Endothelial cell of umbilical vein (primary cell): ENCODE data around the gene JAZF1. TPM values are rescaled to one million over a fixed set of nuclear protein-coding genes. Genes with fewer than 3 reads are reported as not detected.

Experiments
- BruUV-seq: library from RNA; stranded (reverse); fragments of 400-500 nt; replicated peaks from 2 replicates; lab custom pipeline; 2021; lab: Mats Ljungman, UMichigan
- CTCF ChIA-PET: fragments of 300-600, 350-600 bp; sonication (Branson Sonifier 250); formaldehyde crosslinking; loops from one replicate; lab custom pipeline; 2021; ENCODE audit warnings: antibody characterized with exemption, inconsistent platforms; lab: Charles Lee
- POLR2A ChIA-PET: fragments of 300-600, 350-600 bp; sonication (Branson Sonifier 250); formaldehyde crosslinking; loops from one replicate; lab custom pipeline; 2021; ENCODE audit warnings: antibody characterized with exemption, inconsistent platforms; lab: Charles Lee
- DNase-seq: peaks from one replicate; pipeline ENCODE4 v3.0.0-alpha.2; 2011; ENCODE audit warnings: low read depth, low spot score
- FAIRE-seq: peaks from 2 replicates; lab custom pipeline; 2011; peaks lifted over from hg19 to GRCh38; lab: Jason Lieb, UNC
- H2AFZ ChIP-seq: 2 replicates; pipeline ENCODE4 v1.6.0; 2012; ENCODE audit warnings: low read depth, low read length, control low read depth, inconsistent platforms
- H3K27ac ChIP-seq: 2 replicates; pipeline ENCODE4 v1.5.1; 2011; ENCODE audit warnings: low read depth, mild to moderate bottlenecking, control low read depth, low read length, moderate library complexity; ENCODE audit not compliant: insufficient read depth
- H3K27me3 ChIP-seq, 2 experiments: 2 replicates each; pipeline versions ENCODE4 v1.6.0 to v1.6.1; 2011; ENCODE audit warnings: low read length in 2 of 2, mixed read lengths in 1 of 2; ENCODE audit not compliant: control insufficient read depth in 2 of 2, insufficient read depth in 2 of 2
- H3K36me3 ChIP-seq, 2 experiments: 2 replicates in 1 of 2; 3 replicates in 1 of 2; pipeline ENCODE4 v1.5.1; 2011; ENCODE audit warnings: low read length in 2 of 2, mild to moderate bottlenecking in 1 of 2, moderate library complexity in 1 of 2; ENCODE audit not compliant: control insufficient read depth in 2 of 2, insufficient read depth in 2 of 2; ENCODE audit errors: extremely low read depth in 1 of 2
- H3K4me1 ChIP-seq: 3 replicates; pipeline ENCODE4 v1.5.1; 2011; ENCODE audit warnings: mild to moderate bottlenecking, low read length; ENCODE audit not compliant: control insufficient read depth, insufficient read depth; ENCODE audit errors: extremely low read depth
- H3K4me2 ChIP-seq: 2 replicates; pipeline ENCODE4 v1.6.1; 2011; ENCODE audit warnings: low read length, control low read depth, mixed read lengths; ENCODE audit not compliant: insufficient read depth
- H3K4me3 ChIP-seq, 3 experiments: fragments of 200-600 bp in 1 of 3; sonication (generic), shearing (Covaris generic) in 1 of 3; replicated peaks in 1 of 3; 2 replicates each; pipeline ENCODE4 v1.5.1; 2011 to 2016; ENCODE audit warnings: control low read depth in 3 of 3, low read length in 3 of 3, mild to moderate bottlenecking in 2 of 3, inconsistent platforms in 1 of 3, low read depth in 1 of 3, moderate library complexity in 1 of 3; ENCODE audit not compliant: insufficient read depth in 1 of 3
- H3K79me2 ChIP-seq: 2 replicates; pipeline ENCODE4 v1.6.0; 2012; ENCODE audit warnings: low read length, inconsistent platforms; ENCODE audit not compliant: control insufficient read depth, insufficient read depth
- H3K9ac ChIP-seq: replicated peaks from 2 replicates; pipeline ENCODE3; 2011; ENCODE audit warnings: low read length, control low read depth; ENCODE audit not compliant: insufficient read depth; ENCODE audit errors: extremely low read depth
- H3K9me1 ChIP-seq: replicated peaks from 3 replicates; pipeline ENCODE4 v1.6.0; 2011; ENCODE audit warnings: mild to moderate bottlenecking, low read length; ENCODE audit not compliant: control insufficient read depth, insufficient read depth; ENCODE audit errors: extremely low read depth
- H3K9me3 ChIP-seq: replicated peaks from 2 replicates; pipeline ENCODE4 v1.5.1; 2012; ENCODE audit warnings: low read length, inconsistent platforms; ENCODE audit not compliant: control insufficient read depth, insufficient read depth
- H4K20me1 ChIP-seq: replicated peaks from 2 replicates; pipeline ENCODE3; 2011; ENCODE audit warnings: mild to moderate bottlenecking, low read length; ENCODE audit not compliant: control insufficient read depth, insufficient read depth; ENCODE audit errors: extremely low read depth
- EZH2 ChIP-seq: IDR thresholded peaks from 2 replicates; pipeline ENCODE4 v1.6.1; 2012; ENCODE audit warnings: borderline replicate concordance, low read depth, mild to moderate bottlenecking, moderate library complexity, low read length, inconsistent platforms; ENCODE audit not compliant: severe bottlenecking
- FOS ChIP-seq: IDR thresholded peaks from 2 replicates; pipeline ENCODE4 v1.6.1; 2011; ENCODE audit warnings: mild to moderate bottlenecking, low read length, moderate library complexity, borderline replicate concordance; ENCODE audit not compliant: insufficient read depth
- GATA2 ChIP-seq: IDR thresholded peaks from 2 replicates; pipeline ENCODE4 v1.7.0; 2011; ENCODE audit warnings: low read depth, mild to moderate bottlenecking, moderate library complexity, mixed read lengths, low read length; ENCODE audit not compliant: insufficient read length, insufficient read depth
- JUN ChIP-seq: IDR thresholded peaks from 2 replicates; pipeline ENCODE4 v1.6.1; 2011; ENCODE audit warnings: borderline replicate concordance, low read depth; ENCODE audit not compliant: insufficient read length, insufficient read depth
- MAX ChIP-seq: IDR thresholded peaks from 2 replicates; pipeline ENCODE4 v1.6.1; 2011; ENCODE audit not compliant: insufficient read depth, insufficient read length
- MYC ChIP-seq: IDR thresholded peaks from one replicate; pipeline ENCODE4 v1.6.1; 2011; ENCODE audit warnings: mild to moderate bottlenecking, low read depth, low read length
- POLR2A ChIP-seq: IDR thresholded peaks from 2 replicates; pipeline ENCODE4 v1.6.1; 2012; ENCODE audit warnings: low read depth, mild to moderate bottlenecking, control low read depth, low read length
- POLR2AphosphoS5 ChIP-seq: IDR thresholded peaks from 2 replicates; pipeline ENCODE4 v1.6.1; 2012; ENCODE audit warnings: low read depth, mild to moderate bottlenecking, control low read depth, low read length, moderate library complexity; ENCODE audit not compliant: insufficient read depth
- dilution Hi-C: fragments of 300-500 bp; cut with MboI; formaldehyde crosslinking; loops from one replicate; pipeline ENCODE4 v1.15.0; 2019; ENCODE audit warnings: low sequenced_read_pairs; ENCODE audit not compliant: extremely low pct_ligation_motif_present
- intact Hi-C: fragments of 100-400 bp; cut with micrococcal nuclease; formaldehyde crosslinking; loops from one replicate; pipeline ENCODE4 v1.10.0; 2022
- polyA plus RNA-seq, 4 experiments: library from polyadenylated mRNA; depleted of rRNA in 3 of 4; stranded (reverse) in 3 of 4; unstranded in 1 of 4; fragments of >200 nt; gene quantifications; 2 replicates each; pipeline versions ENCODE4 v1.2.1 to v1.2.3, GENCODE V29; 2011 to 2012; ENCODE audit warnings: missing spikeins in 1 of 4
- total RNA-seq: library from RNA; stranded (reverse); gene quantifications from 2 replicates; pipeline ENCODE4 v1.2.3, GENCODE V29; 2021
- TF ChIP-seq, protein P1 (sequence below), 2 donors: IDR thresholded peaks; 1 replicate in 1 of 2; 2 replicates in 1 of 2; pipeline ENCODE4 v1.5.1; 2011; ENCODE audit warnings: low read length in 2 of 2, mild to moderate bottlenecking in 2 of 2, moderate library complexity in 2 of 2, control low read depth in 1 of 2, inconsistent platforms in 1 of 2, low read depth in 1 of 2; ENCODE audit not compliant: insufficient read depth in 1 of 2; ENCODE audit errors: extremely low read depth in 1 of 2

The JAZF1 gene
- total and polyA plus RNA-seq, 2 donors (not counting 3 experiments of a cell fraction or from before 2014, with no cell fraction given): 2.5 to 16.9 TPM

DNA sequence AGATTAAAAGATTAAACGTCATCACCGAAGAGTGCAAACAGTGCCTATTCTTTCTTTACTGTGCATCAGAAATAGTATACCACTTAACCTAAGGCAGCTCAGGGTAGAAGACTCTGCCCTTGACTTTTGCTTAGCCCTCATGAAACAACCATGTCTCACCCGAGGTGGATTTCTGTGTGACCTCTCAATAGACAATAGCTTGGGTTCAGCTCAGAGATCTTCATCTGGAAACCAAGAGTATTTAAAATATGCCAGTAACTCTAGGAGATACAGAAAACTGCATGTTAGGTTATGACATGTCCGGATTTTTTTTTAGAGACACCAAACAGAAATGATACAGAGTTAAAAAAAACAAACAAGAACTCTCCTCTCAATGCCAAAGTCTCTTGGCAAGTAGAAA is 75.8 kb downstream of the JAZF1 start:
- no peak overlapping the region for H3K4me3 ChIP-seq
- DNase-seq (no peak), FAIRE-seq (no peak)
- H3K9ac ChIP-seq: no peak overlapping the region
- no peaks in the 10 kb centered on the region for H3K9me3 ChIP-seq
- POLR2A ChIA-PET: no interaction called here
- H3K4me1 ChIP-seq: peaks cover 12% of the 10 kb centered on the region
- dilution Hi-C loops (no loop called here), intact Hi-C loops (no loop called here)
- H3K36me3 ChIP-seq: no peaks in the 10 kb centered on the region
- no peak overlapping the region for H2AFZ ChIP-seq
- no peak overlapping the region for H3K4me2 ChIP-seq
- H3K27me3 ChIP-seq: no peaks in the 10 kb centered on the region
- TF ChIP-seq POLR2A: no peak
- no peak for TF ChIP-seq MAX
- no peak for TF ChIP-seq POLR2AphosphoS5
- TF ChIP-seq, protein P1, sequence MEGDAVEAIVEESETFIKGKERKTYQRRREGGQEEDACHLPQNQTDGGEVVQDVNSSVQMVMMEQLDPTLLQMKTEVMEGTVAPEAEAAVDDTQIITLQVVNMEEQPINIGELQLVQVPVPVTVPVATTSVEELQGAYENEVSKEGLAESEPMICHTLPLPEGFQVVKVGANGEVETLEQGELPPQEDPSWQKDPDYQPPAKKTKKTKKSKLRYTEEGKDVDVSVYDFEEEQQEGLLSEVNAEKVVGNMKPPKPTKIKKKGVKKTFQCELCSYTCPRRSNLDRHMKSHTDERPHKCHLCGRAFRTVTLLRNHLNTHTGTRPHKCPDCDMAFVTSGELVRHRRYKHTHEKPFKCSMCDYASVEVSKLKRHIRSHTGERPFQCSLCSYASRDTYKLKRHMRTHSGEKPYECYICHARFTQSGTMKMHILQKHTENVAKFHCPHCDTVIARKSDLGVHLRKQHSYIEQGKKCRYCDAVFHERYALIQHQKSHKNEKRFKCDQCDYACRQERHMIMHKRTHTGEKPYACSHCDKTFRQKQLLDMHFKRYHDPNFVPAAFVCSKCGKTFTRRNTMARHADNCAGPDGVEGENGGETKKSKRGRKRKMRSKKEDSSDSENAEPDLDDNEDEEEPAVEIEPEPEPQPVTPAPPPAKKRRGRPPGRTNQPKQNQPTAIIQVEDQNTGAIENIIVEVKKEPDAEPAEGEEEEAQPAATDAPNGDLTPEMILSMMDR (IDR thresholded peaks at IDR 0.05; ENCODE audit: extremely low read depth in 1 of 2, insufficient read depth in 1 of 2, low read depth in 1 of 2, low read length in 2 of 2): no peak
- no peak for TF ChIP-seq GATA2
- no peak for TF ChIP-seq EZH2
- TF ChIP-seq FOS: no peak
- no peak for TF ChIP-seq MYC
- TF ChIP-seq JUN: no peak
- no peaks in the 10 kb centered on the region for H3K9me1 ChIP-seq
- CTCF ChIA-PET: interaction anchor here (1.3 to 5.2 kb wide), 2 partner anchors 9 to 11 kb away, joined by 9 to 28 read pairs; no protein-coding TSS in a partner anchor
- no peak overlapping the region for H3K27ac ChIP-seq
- no peaks in the 10 kb centered on the region for H3K79me2 ChIP-seq
- H4K20me1 ChIP-seq: no peaks in the 10 kb centered on the region
- no TSS peak for BruUV-seq
